ENCODE data around the gene LRRC37B.
"Not testable (repeated sequence)": the region's sequence is repeated elsewhere in the genome, so short reads cannot be mapped to it uniquely, and the experiment has no call there.

DNA sequence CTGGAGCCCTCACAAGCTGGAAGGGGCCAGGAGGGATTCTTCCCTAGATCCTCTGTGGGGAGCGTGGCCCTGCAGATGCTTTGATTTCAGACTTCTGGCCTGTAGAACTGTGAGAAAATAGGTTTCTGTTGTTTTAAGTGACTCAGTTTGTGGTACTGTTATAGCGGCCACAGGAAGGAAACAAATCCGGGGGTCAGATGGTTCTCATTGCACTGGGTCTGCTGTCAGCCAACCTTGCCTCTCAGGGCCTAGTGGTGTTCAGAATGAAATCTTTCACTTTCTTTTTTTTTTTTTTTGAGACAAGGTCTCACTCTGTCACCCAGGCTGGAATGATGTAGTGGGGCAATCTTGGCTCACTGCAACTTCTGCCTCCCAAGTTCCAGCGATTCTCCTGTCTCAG is 64.8 kb downstream of the LRRC37B start:
- TF ChIP-seq EZH2 (IDR thresholded peaks at IDR 0.05; ENCODE audit: insufficient read depth, poor library complexity, severe bottlenecking); EZH2phosphoT487 (IDR thresholded peaks at IDR 0.05; ENCODE audit: insufficient read depth, low read depth): not testable (repeated sequence)
